Measurements from ENCODE around the gene CLN6.

Gene CLN6

DNA sequence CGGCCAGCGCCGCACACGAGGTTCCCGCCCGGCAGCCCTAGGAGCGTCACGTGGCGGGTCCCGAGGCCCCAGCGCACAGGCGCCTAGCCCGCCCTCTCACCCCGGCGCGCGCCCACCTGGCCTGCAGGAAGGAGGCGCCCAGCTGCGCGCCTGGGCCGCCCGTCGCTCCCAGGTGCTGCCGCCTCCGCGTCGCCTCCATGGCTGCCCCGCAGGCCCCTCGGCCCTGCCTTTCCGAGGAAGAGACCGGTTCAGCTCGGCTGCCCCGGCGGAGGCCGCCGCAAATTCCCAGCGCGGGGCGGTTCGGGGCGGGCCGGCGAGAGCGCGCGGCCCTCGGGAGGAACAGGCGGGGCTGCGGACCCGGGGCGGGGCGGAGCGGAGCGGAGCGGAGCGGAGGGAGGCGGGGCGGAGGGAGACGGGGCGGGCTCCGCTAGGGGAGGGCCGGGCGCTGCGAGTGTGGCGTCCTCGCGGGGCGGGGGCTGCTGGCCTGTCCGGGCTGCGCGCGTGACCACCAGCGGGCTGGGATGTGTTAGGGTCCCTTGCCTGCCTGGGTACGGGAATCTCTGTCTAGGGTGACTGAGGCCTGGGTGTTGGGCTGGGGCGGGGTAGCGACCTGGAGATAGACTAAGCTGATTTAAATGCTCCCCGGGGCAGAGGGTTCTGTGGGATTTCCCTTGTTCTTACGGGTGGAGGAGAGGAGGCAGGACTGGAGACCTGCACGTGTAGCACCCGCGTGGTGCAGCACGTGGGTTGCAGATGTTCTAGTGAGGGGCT lies at the start of gene CLN6:
Gene CLN6 (minus strand): TSS at position 343 of the 771 bp plus-strand sequence. CDS start 144 bp downstream, at position 199.
- DNase-seq (ENCODE audit: low read depth): peak; percentile 86
- peak; percentile 79 for TF ChIP-seq POLR2A (IDR thresholded peaks at IDR 0.05; ENCODE audit: extremely low read depth, insufficient read length)
- TF ChIP-seq, protein P1, sequence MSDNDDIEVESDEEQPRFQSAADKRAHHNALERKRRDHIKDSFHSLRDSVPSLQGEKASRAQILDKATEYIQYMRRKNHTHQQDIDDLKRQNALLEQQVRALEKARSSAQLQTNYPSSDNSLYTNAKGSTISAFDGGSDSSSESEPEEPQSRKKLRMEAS (IDR thresholded peaks at IDR 0.05; ENCODE audit: low read depth, low read length): peak; percentile 100
- TF ChIP-seq CTCF (IDR thresholded peaks at IDR 0.05; ENCODE audit: low read depth, low read length): no peak
- TF ChIP-seq MYC (IDR thresholded peaks at IDR 0.05; ENCODE audit: low read depth, low read length): peak; percentile 100
- H3K4me3 ChIP-seq (ENCODE audit: low read depth, low read length): peak within 1 kb of the TSS; percentile 83

DNA sequence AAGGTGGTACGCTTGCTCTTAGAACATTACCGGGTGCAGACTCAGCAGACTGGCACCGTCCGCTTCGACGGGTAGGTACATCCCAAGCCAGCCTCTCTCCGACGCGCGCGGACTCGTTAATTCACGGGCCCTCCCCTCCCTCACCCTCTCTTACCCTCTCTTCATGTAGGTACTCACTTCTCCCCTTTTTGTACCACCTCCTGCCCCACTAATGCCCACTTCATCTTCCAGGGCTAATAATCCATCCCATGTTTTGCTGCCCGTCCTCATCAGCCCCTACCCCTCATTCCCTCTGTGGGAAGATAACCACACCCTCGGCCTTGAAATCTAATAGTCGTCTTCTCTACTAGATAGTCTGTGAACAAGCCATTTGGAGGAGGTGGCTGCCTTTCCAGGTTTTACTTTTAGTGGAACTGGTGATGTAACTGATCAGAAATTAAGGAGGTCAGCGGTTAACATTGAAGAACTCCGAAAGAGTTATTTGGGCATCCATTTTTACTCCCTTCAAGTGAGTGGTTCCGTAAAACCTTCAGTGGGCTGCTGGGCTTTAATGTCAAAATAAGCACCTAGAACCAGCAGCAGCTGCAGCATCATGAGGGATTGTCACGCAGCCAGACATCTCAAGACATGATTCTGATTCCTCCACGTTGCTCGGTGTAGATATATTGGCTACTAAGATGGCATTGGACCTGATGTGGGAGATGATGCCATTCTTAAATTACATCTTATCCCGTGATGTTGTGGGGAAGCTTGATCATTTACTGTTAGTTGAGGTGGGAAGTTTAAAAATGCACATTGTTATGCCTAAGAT lies 49.3 kb upstream of the CLN6 start:
- peak overlapping the region; percentile 96 for H3K4me3 ChIP-seq (ENCODE audit: low read depth, low read length)
- TF ChIP-seq MYC (IDR thresholded peaks at IDR 0.05; ENCODE audit: low read depth, low read length): no peak
- TF ChIP-seq, protein P1 (IDR thresholded peaks at IDR 0.05; ENCODE audit: low read depth, low read length): no peak
- TF ChIP-seq POLR2A (IDR thresholded peaks at IDR 0.05; ENCODE audit: extremely low read depth, insufficient read length): no peak
- TF ChIP-seq CTCF (IDR thresholded peaks at IDR 0.05; ENCODE audit: low read depth, low read length): no peak
- peak; percentile 46 for DNase-seq (ENCODE audit: low read depth)

DNA sequence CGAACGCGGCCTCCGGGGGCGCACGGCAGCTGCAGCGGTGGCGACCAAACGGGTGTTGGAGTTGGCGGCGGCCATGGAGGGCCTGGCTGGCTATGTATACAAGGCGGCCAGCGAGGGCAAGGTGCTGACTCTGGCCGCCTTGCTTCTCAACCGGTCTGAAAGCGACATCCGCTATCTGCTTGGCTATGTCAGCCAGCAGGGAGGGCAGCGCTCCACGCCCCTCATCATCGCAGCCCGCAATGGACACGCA lies 48.7 kb upstream of the CLN6 start:
- no peak for TF ChIP-seq MYC (IDR thresholded peaks at IDR 0.05; ENCODE audit: low read depth, low read length)
- TF ChIP-seq POLR2A (IDR thresholded peaks at IDR 0.05; ENCODE audit: extremely low read depth, insufficient read length): no peak
- TF ChIP-seq, protein P1 (IDR thresholded peaks at IDR 0.05; ENCODE audit: low read depth, low read length): no peak
- TF ChIP-seq CTCF (IDR thresholded peaks at IDR 0.05; ENCODE audit: low read depth, low read length): no peak
- DNase-seq (ENCODE audit: low read depth): no peak
- peak overlapping the region; percentile 96 for H3K4me3 ChIP-seq (ENCODE audit: low read depth, low read length)

GRCh38 chr15:68277603-68278344 lies 48.2 kb upstream of the CLN6 start, which contains the start of gene FEM1B:
TSS of gene FEM1B (plus strand) at chr15:68277745. CDS start at chr15:68278418, 673 bp downstream.
- TF ChIP-seq POLR2A (IDR thresholded peaks at IDR 0.05; ENCODE audit: extremely low read depth, insufficient read length) (peak; percentile 72), MYC (IDR thresholded peaks at IDR 0.05; ENCODE audit: low read depth, low read length) (peak; percentile 88), CTCF (IDR thresholded peaks at IDR 0.05; ENCODE audit: low read depth, low read length) (no peak)
- TF ChIP-seq, protein P1 (IDR thresholded peaks at IDR 0.05; ENCODE audit: low read depth, low read length): peak; percentile 69
- peak within 1 kb of the TSS; percentile 96 for H3K4me3 ChIP-seq (ENCODE audit: low read depth, low read length)
- peak; percentile 94 for DNase-seq (ENCODE audit: low read depth)

DNA sequence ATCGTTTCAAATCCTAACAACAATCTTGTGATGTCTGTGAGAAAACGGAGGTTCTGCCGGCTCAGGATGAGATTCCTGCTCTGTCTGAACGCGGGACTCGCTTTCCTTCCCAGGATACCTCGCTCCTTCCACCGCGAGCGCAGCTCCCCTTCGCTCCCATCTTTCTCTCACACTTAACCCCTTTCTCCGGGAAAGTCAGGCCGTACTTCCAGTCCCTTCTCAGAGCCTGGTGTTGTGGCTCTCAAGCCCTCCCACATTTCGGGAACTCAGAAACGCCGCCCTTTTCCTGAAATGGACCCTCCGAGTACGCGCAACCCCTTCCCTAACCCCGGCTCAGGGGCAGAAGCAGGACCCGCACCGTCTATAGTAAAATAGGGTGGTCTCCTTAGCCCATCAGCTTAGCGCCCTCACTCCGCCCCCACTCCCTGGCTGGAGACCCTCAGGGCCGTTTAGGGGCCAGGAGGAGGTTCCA lies 47.6 kb upstream of the CLN6 start:
- H3K4me3 ChIP-seq (ENCODE audit: low read depth, low read length): peak overlapping the region; percentile 96
- no peak for DNase-seq (ENCODE audit: low read depth)
- TF ChIP-seq CTCF (IDR thresholded peaks at IDR 0.05; ENCODE audit: low read depth, low read length) (no peak), MYC (IDR thresholded peaks at IDR 0.05; ENCODE audit: low read depth, low read length) (no peak), POLR2A (IDR thresholded peaks at IDR 0.05; ENCODE audit: extremely low read depth, insufficient read length) (no peak)
- TF ChIP-seq, protein P1 (IDR thresholded peaks at IDR 0.05; ENCODE audit: low read depth, low read length): no peak
